GM23248 (cell line): ENCODE data around the gene SPG21.

Source experiments
- EZH2 ChIP-seq: fragments of 200-600 bp; sonication (generic); IDR thresholded peaks from 2 replicates; pipeline ENCODE4 v1.6.1; 2018; ENCODE audit warnings: antibody characterized with exemption, mild to moderate bottlenecking; ENCODE audit not compliant: insufficient read depth, poor library complexity, severe bottlenecking
- EZH2phosphoT487 ChIP-seq: fragments of 200-600 bp; sonication (generic); IDR thresholded peaks from 2 replicates; pipeline ENCODE4 v1.6.1; 2018; ENCODE audit warnings: antibody characterized with exemption, moderate library complexity, mild to moderate bottlenecking, low read depth; ENCODE audit not compliant: insufficient read depth

DNA sequence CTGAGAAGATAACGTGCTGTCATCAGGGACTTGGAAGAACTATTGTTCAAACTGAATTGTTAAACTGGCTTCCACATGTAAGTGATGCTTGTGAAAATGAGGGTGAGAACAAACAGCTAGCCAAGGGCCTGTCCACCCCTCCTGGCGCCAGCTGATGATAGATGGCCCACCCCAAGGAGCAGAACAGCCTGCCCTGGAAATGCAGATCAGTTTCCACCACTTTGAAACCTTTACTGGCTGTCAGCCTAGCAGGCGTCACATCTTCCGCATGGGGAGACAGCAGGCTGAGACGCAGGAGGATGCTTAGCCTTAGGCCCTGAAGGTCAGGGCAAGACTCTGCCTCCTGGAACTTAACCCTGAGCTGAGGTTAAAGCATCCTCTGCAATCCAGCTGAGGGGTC lies 49.1 kb upstream of the SPG21 start:
- no peak for TF ChIP-seq EZH2phosphoT487
- TF ChIP-seq EZH2: no peak
